Fibroblast of the conjunctiva (primary cell): Measurements from ENCODE around the gene SMC1B.
A peak's percentile ranks its signal among the peaks of the same experiment; 100 is the strongest.
"Not testable (repeated sequence)": the region's sequence is repeated elsewhere in the genome, so short reads cannot be mapped to it uniquely, and the experiment has no call there.

Experiments
- DNase-seq: peaks from one replicate; pipeline ENCODE4 v3.0.0-alpha.2; 2010; ENCODE audit warnings: low read depth

Gene SMC1B

DNA sequence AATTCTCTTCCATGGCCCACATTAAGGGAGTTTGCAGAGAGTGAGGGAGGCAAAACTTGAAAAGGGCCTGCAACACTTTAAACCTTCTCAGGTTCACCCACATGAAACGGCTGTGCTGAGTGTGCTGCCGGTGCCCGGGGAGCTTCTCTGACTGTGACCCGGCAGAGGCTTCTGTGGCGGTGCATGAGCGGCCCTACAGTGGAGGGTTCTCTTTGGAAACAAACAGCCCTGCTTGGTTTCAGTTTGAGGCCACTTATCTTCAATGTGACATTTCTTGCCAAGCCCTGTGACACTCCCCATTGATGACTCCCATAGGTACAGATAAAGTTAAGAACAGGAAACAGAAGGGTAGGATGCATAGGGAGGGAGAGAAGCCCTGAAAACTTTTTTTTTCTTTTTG lies 71.9 kb downstream of the SMC1B start:
- no peak for DNase-seq

DNA sequence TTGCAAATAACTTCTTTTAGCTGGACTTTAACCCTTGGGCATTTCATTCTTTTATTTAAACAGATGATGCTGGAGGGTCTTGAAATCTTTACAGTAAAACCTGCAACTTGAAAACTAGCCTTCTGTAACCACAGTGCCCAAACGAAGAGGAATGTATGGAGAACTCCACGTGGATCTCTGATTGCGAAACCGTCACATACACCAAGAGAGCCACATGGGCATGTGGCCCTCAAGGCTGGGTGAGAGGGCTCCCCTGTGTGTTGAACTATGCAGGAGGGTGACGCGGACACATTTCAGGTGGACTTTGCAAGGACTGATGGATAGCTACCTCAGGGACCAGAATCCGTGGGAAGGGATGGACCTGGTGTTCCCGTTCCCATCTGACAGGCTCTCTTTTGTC lies 73.1 kb downstream of the SMC1B start:
- DNase-seq, result no peak

DNA sequence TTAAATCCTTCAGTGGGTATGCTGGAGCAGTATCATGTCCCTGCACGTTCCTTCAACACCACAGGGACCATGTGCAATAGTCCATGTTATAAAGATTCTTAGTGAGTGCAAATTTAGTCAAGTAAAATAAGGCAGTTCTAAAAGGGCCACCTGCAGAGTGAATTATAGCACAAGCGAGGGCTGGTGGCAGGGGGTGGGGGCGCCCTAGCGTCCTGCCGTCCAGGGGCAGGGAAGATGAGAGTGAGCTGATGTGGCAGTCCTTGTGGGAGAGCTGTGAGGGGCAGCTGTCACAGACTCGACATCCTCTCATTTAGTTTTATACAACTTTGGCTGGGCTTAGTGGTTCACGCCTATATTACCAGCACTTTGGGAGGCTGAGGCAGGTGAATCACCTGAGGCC lies 74.6 kb downstream of the SMC1B start:
- DNase-seq, result no peak

DNA sequence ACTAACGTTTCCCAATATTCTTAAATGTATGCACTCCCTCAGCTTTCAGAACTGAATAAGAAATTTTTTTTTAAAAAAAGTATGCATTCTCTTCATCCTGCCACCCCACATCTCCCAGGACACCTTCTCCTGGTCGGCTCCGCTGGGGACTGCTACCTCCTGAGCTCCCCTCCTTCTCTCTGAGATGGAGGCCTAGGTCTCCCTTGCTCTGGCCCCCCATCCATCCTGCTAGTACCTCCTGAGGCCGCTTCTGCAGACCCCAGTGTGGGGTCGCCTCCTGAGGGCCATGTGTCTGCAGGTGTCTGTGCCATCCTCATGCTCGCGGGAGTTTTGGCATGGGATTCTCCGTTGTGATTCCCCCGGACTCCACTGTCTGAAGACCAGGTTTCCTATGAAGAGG lies 75.9 kb downstream of the SMC1B start:
- no peak for DNase-seq

DNA sequence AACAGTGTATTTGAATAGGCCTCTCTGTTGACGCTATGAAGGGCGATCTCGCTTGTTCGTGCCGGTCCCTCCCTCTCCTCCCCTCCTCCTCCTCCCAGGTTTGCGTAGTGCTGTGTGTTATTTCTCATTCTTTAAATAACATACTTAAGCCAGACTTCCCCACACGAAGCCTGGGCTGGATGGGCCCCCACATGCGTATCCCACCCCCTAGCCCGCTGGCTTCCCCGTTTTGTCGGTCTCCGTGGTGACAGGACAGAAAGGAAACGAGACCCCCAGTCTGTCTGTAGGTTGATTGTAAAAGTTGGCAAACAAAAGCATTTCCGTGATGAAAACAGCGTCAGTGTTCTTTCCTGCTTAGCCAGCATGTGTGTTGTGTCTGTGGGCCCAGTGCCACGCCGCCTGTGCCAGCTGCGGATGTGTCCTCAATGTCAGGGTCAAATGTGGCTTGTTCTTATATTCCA lies 76.4 kb downstream of the SMC1B start:
- DNase-seq, result no peak

DNA sequence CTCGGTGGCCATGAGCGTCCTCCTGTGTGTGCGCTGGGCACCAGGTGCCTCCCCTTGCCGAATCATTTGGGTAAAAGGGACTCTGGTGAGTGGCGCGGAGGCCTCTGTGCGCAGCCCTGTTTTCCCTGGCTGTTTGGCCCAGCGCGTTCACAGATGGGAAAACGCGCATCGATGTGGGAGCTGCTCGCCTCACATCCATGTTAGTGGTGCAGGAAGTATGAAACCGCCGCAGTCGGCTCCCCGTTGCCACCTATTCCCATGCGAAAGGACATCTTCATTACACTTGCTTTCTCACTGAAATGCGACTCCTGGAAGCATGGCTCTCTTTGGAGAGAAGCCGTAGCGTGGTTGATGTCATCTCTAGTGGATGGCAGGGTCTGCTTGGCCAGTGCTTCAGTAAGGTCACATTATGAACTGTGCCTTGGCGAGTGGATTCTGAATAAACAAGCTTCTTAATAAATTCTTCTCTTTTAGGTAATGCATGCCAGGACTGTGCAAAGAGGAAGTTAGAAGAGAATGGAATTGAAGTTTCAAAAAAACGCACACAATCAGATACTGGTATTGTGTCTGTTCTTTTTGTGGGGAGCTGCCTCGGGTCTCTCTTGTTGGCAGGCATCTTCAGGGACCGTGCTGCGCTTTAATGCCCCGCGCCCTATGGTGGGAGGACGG lies 77.4 kb downstream of the SMC1B start:
- no peak for DNase-seq

DNA sequence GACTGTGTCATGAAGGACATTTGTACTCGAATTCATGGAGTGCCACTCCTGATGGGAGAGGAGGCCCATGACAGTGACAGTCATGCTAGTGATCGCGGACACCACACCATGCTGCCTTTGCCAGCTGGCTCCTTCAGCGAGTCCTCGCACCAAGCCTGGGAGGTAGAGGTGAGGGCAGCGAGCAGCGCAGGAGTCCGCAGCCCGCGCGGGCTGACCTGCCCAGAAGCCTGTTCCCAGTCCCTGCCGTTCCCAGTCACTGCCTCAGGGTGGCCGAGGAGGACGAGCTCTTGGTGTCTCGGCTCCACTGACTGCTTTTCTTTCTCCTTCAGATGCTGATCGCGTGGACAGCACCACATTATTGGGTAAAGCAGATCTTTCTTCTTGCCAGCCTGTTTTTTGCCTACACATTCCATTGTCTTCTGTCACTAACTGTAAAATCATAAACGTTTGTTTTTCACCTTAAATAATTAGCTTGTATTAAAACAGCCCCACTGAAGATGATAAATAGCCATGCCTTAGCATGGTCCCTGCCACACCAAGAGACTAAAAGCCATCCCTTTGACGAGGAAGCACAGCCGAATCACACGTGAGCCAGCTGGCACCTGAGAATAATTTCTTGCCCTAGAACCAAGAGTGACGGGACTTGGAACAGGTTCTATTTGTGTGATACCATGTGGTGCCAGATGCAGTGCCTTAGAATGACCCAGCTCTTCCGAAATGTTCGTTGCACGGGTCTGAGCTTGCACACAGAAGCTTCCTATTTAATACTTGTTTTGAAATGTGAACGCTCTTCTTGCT lies 78.2 kb downstream of the SMC1B start:
- DNase-seq, result no peak

DNA sequence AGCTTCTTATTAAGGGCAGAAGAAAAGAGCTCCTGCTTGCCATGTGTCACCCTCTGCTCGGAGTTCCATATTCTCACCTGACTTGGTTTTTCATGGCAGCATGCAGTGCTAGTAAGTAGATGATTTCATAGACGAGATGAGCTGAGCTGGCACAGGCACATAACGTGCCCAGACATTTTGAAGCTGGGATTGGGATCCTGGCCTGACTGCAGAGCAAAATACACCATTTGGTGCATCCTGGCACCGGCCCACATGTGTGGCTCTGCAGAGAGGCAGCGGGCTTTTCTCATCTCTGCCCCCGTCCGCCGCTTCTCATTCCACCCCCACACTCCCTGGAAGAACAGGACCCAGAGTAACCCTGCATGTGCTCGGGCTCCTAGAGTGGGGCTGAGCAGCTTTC lies 78.9 kb downstream of the SMC1B start:
- DNase-seq, result no peak

DNA sequence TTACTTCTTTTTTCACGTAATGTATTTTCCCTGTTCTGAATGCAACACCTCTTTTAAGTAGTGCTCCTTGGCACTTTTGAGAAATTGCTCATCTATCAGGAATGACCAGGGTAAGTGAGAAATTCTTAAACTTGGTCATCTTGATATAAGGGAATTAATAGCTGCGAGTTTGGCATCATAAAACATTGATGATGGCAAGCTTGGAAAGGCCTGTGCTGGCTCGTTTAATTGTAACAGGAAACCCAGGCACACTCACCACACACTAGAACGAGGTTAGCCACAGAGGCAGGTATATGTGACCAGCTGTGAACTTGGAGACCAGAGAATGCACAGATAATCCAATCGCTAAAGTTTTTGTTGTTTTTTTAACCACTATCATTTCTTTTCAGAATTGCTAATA lies 79.3 kb downstream of the SMC1B start:
- no peak for DNase-seq

DNA sequence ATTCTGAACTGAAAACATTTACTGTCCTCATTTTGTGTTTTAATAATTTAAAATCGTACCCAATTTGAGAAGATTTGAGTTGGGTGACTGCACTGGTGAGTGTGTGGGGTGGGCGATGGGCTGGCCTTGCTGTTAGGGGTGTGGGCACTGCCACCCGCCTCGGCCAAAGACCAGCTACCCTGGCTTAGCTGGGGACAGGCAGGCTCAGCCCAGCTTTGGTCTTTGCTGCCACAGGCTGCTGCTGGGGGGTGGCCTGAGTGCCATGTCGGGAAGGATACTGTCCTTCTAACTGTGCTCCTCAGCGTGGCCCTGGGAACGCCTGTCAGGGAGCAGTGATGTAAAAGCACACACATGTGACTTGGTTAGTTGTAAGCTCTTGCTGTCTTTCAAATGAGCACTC lies 81.4 kb downstream of the SMC1B start:
- DNase-seq, result no peak

DNA sequence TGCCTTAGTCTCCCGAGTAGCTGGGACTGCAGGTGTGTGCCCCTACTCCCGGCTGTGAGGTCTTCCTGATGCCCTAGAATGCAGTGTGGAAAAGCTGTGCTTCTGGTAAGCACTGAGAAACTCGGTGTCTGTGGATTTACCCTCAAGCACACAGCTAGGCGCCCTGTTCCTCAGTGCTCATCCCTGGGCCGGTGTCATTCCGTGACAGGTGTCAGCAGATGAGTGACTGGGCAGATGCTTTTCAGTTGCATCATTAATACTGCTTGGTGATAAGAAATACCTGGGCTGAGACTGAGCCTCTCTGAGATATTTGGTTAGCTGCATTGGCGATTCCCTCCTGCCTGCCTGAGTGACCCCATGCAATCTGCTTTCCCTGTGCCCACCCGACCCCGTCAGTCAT lies 81.9 kb downstream of the SMC1B start:
- no peak for DNase-seq

DNA sequence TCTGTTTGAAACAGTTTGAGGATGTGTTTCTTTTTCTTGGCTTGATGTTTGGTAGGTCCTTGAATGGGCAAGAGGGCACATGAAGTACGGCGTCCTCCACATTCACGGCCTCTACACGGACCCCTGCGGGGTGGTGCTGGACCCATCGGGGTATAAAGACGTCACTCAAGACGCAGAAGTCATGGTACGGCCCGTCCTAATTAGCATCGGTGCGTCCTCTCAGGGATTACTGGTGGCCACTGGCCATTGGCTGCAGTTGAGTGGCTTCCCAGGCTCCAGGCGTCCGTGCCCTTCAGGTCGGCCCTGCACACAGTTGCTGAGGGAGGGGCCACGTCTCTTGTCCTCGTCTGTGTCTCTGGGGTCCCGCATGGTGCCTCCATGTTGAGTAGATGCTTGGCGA lies 82.9 kb downstream of the SMC1B start:
- DNase-seq, result no peak

DNA sequence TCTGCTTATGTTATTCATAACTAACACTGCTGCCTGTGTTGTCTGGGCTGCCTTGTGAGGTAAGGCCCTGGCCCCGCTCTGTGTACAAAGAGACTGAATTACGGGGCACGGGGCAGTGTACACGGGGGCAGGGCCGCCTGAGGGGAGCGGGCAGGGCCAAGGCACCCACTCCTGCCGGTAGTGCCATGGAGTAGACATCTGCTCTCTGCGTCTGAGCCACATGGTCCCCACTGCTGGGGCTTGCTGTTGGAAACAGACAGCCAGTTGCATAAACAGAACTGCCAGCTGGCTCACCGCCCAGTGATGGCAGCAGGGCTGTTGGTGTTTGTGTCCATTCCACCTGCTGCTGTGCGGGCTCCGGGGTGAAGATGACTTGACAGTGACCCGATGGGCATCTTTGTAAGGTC lies 83.9 kb downstream of the SMC1B start:
- DNase-seq, result no peak

DNA sequence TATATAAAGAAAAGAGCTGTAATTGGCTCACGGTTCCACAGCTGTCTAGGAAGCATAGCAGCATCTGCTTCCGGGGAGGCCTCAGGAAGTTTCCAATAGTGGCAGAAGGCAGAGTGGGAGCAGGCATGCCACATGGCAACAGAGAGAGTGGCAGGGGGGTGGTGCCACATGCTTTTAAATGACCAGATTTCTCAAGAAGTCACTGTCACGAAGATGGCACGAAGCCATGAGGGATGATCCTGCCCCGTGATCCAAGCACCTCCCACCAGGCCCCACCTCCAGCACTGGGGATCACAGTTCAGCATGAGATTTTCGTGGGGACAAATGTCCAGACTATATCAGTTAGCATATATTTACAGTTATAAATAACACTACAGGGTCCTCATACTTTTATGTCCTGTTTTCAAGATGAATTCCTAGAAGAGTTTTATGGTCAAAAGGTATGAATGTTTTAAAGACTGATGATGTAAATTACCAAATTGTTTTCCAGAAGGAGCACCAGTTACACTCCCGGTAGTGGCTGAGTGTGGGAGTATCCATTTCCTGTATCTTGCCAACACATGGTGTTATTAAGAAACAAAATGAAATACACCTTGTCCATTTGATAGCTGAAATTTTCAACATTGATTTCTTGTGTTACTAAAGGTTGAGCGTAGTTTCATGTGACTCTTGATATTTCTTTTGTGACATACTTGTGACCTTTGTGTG lies 84.4 kb downstream of the SMC1B start:
- DNase-seq, result no peak

DNA sequence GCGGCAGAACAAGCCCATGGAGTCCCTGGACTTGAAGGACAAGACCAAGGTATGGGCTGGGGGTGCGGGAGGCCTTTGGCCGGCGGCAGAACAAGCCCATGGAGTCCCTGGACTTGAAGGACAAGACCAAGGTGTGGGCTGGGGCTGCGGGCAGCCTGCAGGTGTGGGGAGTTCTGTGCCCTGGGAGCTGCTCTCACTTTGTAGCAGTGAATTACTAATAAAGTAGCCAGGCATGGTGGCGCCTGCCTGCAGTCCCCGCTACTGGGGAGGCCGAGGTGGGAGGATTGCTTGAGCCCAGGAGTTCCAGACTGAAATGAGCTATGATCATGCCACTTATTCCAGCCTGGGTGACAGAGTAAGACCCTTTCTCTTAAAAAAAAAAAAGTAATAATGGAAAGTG lies 85.1 kb downstream of the SMC1B start:
- not testable (repeated sequence) for DNase-seq

DNA sequence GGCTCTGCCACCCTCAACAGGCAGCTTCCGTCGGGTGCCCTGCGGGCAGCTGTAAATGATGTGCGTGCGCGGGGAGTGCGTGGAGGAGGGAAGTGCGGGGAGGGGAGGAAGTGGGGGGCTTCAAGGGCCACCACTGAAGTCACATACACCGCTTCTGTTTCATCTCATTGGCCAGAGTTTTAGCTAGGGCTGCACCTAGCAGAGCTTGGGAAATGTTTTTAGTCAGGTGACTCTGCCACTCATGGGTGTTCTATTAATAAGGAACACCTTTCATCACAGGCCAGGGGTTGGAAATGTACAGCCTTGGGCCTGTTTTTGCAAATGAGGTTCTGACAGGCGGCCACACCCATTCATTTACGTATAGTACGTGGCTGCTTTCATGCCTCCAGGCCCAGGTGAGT lies 89.1 kb downstream of the SMC1B start:
- DNase-seq, result no peak

DNA sequence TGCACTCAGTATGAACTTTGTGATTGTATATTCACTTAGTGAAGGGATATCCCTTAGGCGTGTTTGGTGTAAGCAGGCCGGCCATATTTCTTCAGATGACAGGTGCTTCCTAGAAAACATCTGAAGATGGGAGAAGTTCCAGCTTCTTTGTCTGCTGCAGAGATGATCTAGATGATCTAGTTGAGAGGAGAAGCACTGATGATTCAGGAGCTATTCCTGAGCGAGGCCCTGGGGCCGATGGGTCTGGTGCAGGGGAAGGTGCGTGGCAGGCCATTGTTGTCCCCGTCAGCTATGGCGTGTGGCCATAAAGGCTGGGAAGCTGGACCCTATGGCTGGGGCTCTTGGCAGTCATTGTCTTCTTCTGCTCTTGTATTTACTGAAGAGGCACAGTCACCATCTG lies 89.7 kb downstream of the SMC1B start:
- DNase-seq, result no peak

DNA sequence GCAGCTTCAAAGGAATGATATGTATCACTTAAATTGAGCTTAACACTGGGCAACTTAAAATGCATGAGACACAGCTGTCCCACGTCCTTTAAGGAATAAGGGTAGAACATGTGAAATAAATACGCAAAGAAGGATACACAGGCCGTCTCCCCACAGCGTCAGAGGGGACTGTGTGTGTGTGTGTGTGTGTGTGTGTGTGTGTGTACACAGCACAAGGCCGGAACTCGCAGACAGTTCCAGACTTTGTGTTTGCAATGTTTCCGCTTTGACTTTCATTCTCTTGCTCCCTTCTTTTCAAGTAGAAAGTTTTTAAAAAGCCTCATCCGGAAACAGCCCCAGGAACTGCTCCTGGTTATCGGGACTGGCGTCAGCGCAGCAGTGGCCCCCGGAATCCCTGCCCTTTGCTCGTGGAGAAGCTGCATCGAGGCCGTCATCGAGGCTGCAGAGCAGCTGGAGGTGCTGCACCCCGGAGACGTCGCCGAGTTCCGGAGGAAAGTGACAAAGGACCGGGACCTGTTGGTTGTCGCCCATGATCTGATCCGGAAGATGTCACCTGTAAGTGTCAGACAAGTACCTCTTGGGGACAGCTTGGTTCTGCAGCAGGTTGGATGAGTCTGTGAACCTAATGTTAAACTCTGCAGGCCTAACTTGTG lies 90.4 kb downstream of the SMC1B start:
- no peak for DNase-seq

DNA sequence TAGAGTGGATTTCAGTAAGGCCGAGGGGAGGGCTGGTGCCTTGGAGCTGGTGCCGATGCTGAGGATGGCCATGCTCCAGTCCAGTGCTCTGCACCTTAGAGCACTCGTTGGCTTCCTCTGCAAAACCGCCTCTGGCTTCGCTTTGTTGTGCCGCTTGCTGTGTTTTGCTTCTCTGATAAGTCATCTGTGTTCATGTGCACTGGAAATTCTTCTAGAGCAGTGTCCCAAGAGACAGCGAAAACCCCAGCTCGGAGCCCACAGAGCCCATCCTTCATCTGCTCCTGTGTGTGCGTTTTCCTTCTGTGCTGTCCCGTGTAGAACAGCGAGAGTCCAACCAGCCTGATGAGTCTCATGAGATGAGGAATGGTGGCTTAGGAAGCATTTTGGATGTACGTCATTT lies 91.6 kb downstream of the SMC1B start:
- DNase-seq, result no peak

DNA sequence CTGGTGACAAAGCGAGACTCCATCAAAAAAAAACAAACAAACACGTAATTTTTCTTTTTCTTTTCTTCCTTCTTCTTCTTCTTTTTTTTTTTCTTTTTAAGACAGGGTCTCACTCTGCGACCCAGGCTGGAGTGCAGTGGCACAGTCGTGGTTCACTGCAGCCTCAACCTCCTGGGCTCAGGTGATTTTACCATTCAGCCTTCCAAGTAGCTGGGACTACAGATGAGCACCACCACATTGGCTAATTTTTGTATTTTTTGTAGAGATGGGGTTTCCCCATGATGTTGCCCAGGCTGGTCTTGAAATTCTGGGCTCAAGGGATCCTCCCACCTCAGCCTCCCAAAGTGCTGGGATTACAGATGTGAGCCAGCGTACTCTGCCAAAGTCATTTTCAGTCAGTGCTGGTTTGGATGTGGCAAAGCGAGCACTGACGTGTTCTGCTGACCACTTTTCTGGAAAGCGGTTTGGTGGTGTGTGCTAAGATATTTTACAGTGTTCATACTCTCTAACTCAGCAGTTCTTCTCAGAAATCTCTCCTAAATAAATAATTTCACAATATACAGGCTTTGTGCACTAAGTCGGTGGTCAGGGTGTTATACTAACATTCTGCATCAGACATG lies 92.9 kb downstream of the SMC1B start:
- no peak for DNase-seq

DNA sequence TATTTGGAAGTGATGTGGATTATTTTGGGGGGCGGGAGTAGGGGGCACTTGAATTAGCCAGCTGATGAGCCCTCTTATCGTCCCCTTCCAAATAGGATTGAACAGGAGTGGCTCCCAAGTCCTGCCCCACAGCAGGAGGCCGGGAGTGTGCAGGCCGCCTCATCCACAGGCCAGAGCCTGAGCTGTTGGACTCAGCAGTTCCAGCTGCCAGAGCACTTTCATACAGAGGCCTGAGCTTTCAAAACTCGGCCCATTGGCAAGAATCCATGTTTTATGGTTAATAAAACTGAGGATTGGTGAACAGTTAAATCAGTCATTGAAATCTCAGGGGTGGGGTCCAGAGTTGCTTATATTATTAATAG lies 94.1 kb downstream of the SMC1B start:
- peak; percentile 53 for DNase-seq
